Tibial nerve (tissue), 4 donors: ENCODE measurements around the gene FGR.

Source experiments
- EP300 ChIP-seq, 2 donors: sonication (generic); formaldehyde crosslinking; IDR thresholded peaks; one replicate each; pipeline ENCODE4 v1.6.1; 2017; ENCODE audit warnings: antibody characterized with exemption in 2 of 2, mild to moderate bottlenecking in 1 of 2
- POLR2A ChIP-seq, 2 donors: fragments of 450-650 bp; IDR thresholded peaks; one replicate each; pipeline ENCODE4 v1.6.1; 2017; ENCODE audit warnings: antibody characterized with exemption in 2 of 2, mild to moderate bottlenecking in 2 of 2, moderate library complexity in 2 of 2
- TF ChIP-seq, protein P1 (sequence below), 5 experiments: fragments of 200-600 bp in 3 of 5; fragments of 450-650 bp in 2 of 5; sonication (generic) in 3 of 5; IDR thresholded peaks; one replicate each; pipeline ENCODE4 v1.5.1; 2016 to 2019; ENCODE audit warnings: antibody characterized with exemption in 5 of 5, mild to moderate bottlenecking in 3 of 5, moderate library complexity in 2 of 5

DNA sequence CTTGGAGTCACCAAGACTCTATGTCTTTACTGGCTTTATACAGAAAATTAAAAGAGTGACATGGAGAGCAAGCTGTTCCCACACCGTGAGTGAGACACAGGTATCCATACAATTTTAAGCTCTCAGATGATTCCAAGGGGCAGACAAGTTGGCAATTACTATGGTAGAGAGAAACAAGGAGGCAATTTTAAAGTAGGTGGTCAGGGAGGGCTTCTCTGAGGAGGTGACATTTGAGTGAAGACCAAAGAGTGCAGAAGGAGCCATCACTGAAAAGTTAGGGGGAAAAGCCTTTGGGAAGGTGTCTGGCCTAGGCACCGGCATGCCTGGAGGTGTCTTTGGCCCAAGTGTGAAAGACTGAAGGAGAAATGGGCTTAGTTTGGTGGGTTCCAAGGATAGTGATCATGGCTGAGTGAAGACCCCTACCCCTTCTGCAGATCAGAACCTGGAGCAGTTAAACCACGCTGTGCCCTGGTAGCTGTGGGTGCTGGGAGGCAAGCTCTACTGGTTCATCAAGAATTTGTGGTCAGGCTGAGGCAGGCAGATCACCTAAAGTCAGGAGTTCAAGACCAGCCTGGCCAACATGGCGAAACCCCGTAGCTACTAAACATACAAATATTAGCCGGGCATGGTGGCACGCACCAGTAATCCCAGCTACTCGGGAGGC lies 26.6 kb upstream of the FGR start:
- TF ChIP-seq, protein P1, sequence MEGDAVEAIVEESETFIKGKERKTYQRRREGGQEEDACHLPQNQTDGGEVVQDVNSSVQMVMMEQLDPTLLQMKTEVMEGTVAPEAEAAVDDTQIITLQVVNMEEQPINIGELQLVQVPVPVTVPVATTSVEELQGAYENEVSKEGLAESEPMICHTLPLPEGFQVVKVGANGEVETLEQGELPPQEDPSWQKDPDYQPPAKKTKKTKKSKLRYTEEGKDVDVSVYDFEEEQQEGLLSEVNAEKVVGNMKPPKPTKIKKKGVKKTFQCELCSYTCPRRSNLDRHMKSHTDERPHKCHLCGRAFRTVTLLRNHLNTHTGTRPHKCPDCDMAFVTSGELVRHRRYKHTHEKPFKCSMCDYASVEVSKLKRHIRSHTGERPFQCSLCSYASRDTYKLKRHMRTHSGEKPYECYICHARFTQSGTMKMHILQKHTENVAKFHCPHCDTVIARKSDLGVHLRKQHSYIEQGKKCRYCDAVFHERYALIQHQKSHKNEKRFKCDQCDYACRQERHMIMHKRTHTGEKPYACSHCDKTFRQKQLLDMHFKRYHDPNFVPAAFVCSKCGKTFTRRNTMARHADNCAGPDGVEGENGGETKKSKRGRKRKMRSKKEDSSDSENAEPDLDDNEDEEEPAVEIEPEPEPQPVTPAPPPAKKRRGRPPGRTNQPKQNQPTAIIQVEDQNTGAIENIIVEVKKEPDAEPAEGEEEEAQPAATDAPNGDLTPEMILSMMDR (IDR thresholded peaks at IDR 0.05), result no peak
- TF ChIP-seq EP300 (IDR thresholded peaks at IDR 0.05) (no peak), POLR2A (IDR thresholded peaks at IDR 0.05) (no peak)
